Transverse colon (tissue), 4 donors: Measurements from ENCODE around the gene CNTN4.

Experiments used
- CTCF ChIP-seq, 5 experiments: fragments of 200-600 bp in 3 of 5; fragments of 450-650 bp in 2 of 5; sonication (generic) in 3 of 5; IDR thresholded peaks; 1 replicate in 2 of 5; 2 replicates in 3 of 5; pipeline ENCODE4 v1.5.1; 2016 to 2017; ENCODE audit warnings: antibody characterized with exemption in 5 of 5, inconsistent platforms in 3 of 5, mild to moderate bottlenecking in 2 of 5, moderate library complexity in 1 of 5
- POLR2AphosphoS5 ChIP-seq, 3 donors: sonication (generic); formaldehyde crosslinking; IDR thresholded peaks; one replicate each; pipeline ENCODE4 v1.6.1; 2016; ENCODE audit warnings: antibody characterized with exemption in 3 of 3

GRCh38 chr3:2910997-2911396 lies 812.3 kb downstream of the CNTN4 start:
- TF ChIP-seq CTCF (IDR thresholded peaks at IDR 0.05) (no peak), POLR2AphosphoS5 (IDR thresholded peaks at IDR 0.05) (no peak)
